Ovary (tissue), 9 donors: Measurements from ENCODE around the gene VPS52. TPM values are rescaled to one million over a fixed set of nuclear protein-coding genes. Genes with fewer than 3 reads are reported as not detected.

Experiments
- DNase-seq, 5 donors: peaks; one replicate each; pipeline ENCODE4 v3.0.0-alpha.2; 2019 to 2020
- H3K27ac ChIP-seq, 2 donors: fragments of 200-600 bp; one replicate each; pipeline versions ENCODE4 v1.5.1 to v1.8.0; 2019 to 2022
- H3K27me3 ChIP-seq: fragments of 200-600 bp; one replicate; pipeline ENCODE4 v1.8.0; 2022
- H3K36me3 ChIP-seq: fragments of 200-600 bp; sonication (generic); one replicate; pipeline ENCODE4 v1.5.1; 2019
- H3K4me1 ChIP-seq: one replicate; pipeline ENCODE4 v1.8.1; 2013; ENCODE audit warnings: mild to moderate bottlenecking, moderate library complexity; ENCODE audit not compliant: insufficient read depth
- H3K4me3 ChIP-seq: fragments of 200-600 bp; sonication (generic); one replicate; pipeline ENCODE4 v1.5.1; 2017
- H3K9me3 ChIP-seq, 2 donors: fragments of 200-600 bp in 1 of 2; sonication (generic) in 1 of 2; one replicate each; pipeline versions ENCODE4 v1.5.1 to v1.8.1; 2013 to 2019; ENCODE audit warnings: mild to moderate bottlenecking in 1 of 2, moderate library complexity in 1 of 2
- CTCF ChIP-seq, 3 donors: fragments of 450-650 bp in 2 of 3; fragments of 200-600 bp in 1 of 3; IDR thresholded peaks; one replicate each; pipeline versions ENCODE4 v1.5.1 to v1.8.0; 2016 to 2022; ENCODE audit warnings: antibody characterized with exemption in 3 of 3, mild to moderate bottlenecking in 1 of 3
- EP300 ChIP-seq: sonication (generic); formaldehyde crosslinking; IDR thresholded peaks from one replicate; pipeline ENCODE4 v1.6.1; 2017; ENCODE audit warnings: antibody characterized with exemption
- POLR2A ChIP-seq: fragments of 450-650 bp; IDR thresholded peaks from one replicate; pipeline ENCODE4 v1.6.1; 2017; ENCODE audit warnings: antibody characterized with exemption, mild to moderate bottlenecking, moderate library complexity
- WGBS, 3 donors: extraction: QIAGEN DNeasy Blood & Tissue Kit in 1 of 3; methylation state at CpG; one replicate each; pipeline versions ENCODE4 v1.1.5 to v1.1.7; 2013 to 2017; 5-methylcytosine and 5-hydroxymethylcytosine counted together
- intact Hi-C, 4 donors: fragments of 100-400 bp; cut with DNase I; formaldehyde crosslinking; loops; one replicate each; pipeline versions ENCODE4 v1.11.0 to v1.15.1; 2022 to 2023
- polyA plus RNA-seq, 2 donors: library from polyadenylated mRNA; stranded (reverse); fragments of 200-250 nt in 1 of 2; fragments of 350-450 nt in 1 of 2; fragmentation: Illumina TruSeq in 1 of 2; extraction: RNeasy Lipid Tissue Mini Kit (QIAGEN cat#74804) in 1 of 2; gene quantifications; one replicate each; pipeline ENCODE4 v1.2.3, GENCODE V29; 2013 to 2014
- total RNA-seq, 7 donors: library from RNA; depleted of rRNA in 2 of 7; stranded (reverse); fragments of >200 nt in 2 of 7; fragmentation: NEBNext Ultra II Directional in 3 of 7; extraction: Animal tissue kit (Norgen Biotek cat#: 25700) in 3 of 7; gene quantifications; one replicate each; pipeline versions ENCODE4 v1.1.0 to v1.2.4, GENCODE V29; 2016 to 2023
- donor health status: DM: no; HTN: no; CAD: no; lungs with moderate emphysema.
- donor health status: DM: no; HTN: no; CAD: no.
- donor health status: Bipolar disorder and iron deficiency.
- donor health status: DM: yes; HTN: yes; CAD: no.
- donor health status: DM: no; HTN: no; CAD: no.
- donor health status: DM: yes; HTN: yes; CAD: no.

Gene VPS52
- total and polyA plus RNA-seq, 9 donors: 24.0 to 56.7 (median 45.2) TPM

- Histone ChIP-seq H3K27me3 (no peaks in the 10 kb centered on the region), H3K27ac (no peak overlapping the region), H3K9me3 (no peaks in the 10 kb centered on the region), H3K4me3 (no peak overlapping the region), H3K4me1 (peaks cover 20% of the 10 kb centered on the region), H3K36me3 (no peaks in the 10 kb centered on the region)
- WGBS, 3 donors: 87 to 92% (median 90%) methylated on average over 9 to 10 of the region's 10 CpGs
- intact Hi-C loops: no loop called here
- TF ChIP-seq EP300 (no peak), CTCF (IDR thresholded peaks at IDR 0.05) (no peak), POLR2A (no peak)
- no peak for DNase-seq
These were observed 61.8 kb downstream of the VPS52 start for GRCh38 chr6:33209856-33210255.

- no peaks in the 10 kb centered on the region for H3K36me3 ChIP-seq
- TF ChIP-seq CTCF (IDR thresholded peaks at IDR 0.05) (peak in 2 of 3 donors; percentile 20 to 43), EP300 (no peak), POLR2A (peak; percentile 100)
- H3K27ac ChIP-seq: peak within 1 kb of the TSS; percentile 88 to 98
- intact Hi-C loops: no loop called here
- H3K9me3 ChIP-seq: no peaks in the 10 kb centered on the region
- no peaks in the 10 kb centered on the region for H3K27me3 ChIP-seq
- peaks cover 26% of the 10 kb centered on the region for H3K4me1 ChIP-seq
- H3K4me3 ChIP-seq: peak within 1 kb of the TSS; percentile 74
- DNase-seq: peak; percentile 88 to 94 (median 93)
- 0 to 1% (median 1%) methylated on average over 66 to 85 of the region's 86 CpGs for WGBS, 3 donors
These were observed 63.3 kb downstream of the VPS52 start, which contains the start of gene RING1 for GRCh38 chr6:33208091-33208967. Gene RING1 (plus strand): TSS chr6:33208500. CDS start chr6:33208823, 323 bp downstream.

- 0 to 1% (median 1%) methylated on average over 29 of the region's 29 CpGs for WGBS, 3 donors
- Histone ChIP-seq H3K4me1 (peaks cover 21% of the 10 kb centered on the region), H3K4me3 (peak overlapping the region; percentile 74), H3K27me3 (no peaks in the 10 kb centered on the region), H3K9me3 (no peaks in the 10 kb centered on the region), H3K27ac (peak overlapping the region; percentile 88 to 98), H3K36me3 (no peaks in the 10 kb centered on the region)
- intact Hi-C loops: no loop called here
- peak; percentile 60 to 81 (median 75) for DNase-seq
- TF ChIP-seq CTCF (IDR thresholded peaks at IDR 0.05) (no peak), POLR2A (no peak), EP300 (no peak)
These were observed 64.1 kb downstream of the VPS52 start for GRCh38 chr6:33207552-33208090.

GRCh38 chr6:33206864-33207551, 64.7 kb downstream of the VPS52 start:
- no peaks in the 10 kb centered on the region for H3K27me3 ChIP-seq
- intact Hi-C loops: no loop called here
- H3K27ac ChIP-seq: peak overlapping the region; percentile 88 to 98

More at GRCh38 chr6:33206864-33207551, 64.7 kb downstream of the VPS52 start:
- Histone ChIP-seq H3K4me1 (peaks cover 22% of the 10 kb centered on the region), H3K36me3 (no peaks in the 10 kb centered on the region), H3K4me3 (peak overlapping the region; percentile 74), H3K9me3 (no peaks in the 10 kb centered on the region)
- DNase-seq: peak in 2 of 5 donors; percentile 38 to 43
- 11 to 15% (median 15%) methylated on average over 18 to 20 of the region's 20 CpGs for WGBS, 3 donors
- TF ChIP-seq EP300 (no peak), CTCF (IDR thresholded peaks at IDR 0.05) (no peak), POLR2A (no peak)
